GM13977 (cell line): ENCODE results near the gene CMTR2.

Experiments
- DNase-seq: peaks from one replicate; pipeline ENCODE4 v3.0.0; 2012; ENCODE audit warnings: low spot score
- in situ Hi-C: fragments of 300-500 bp; cut with MboI; formaldehyde crosslinking; loops from one replicate; pipeline ENCODE4 v1.12.0; 2022; ENCODE audit warnings: low sequenced_read_pairs, low pct_unique_long_range_greater_than_20kb, mixed read lengths, inconsistent platforms; ENCODE audit not compliant: unreplicated experiment
- TF ChIP-seq, protein P1 (sequence below): IDR thresholded peaks from 2 replicates; pipeline ENCODE4 v1.5.1; 2012; ENCODE audit warnings: mild to moderate bottlenecking, control low read depth; ENCODE audit not compliant: insufficient read depth; ENCODE audit errors: extremely low read depth, missing control alignments

CMTR2 gene

DNA sequence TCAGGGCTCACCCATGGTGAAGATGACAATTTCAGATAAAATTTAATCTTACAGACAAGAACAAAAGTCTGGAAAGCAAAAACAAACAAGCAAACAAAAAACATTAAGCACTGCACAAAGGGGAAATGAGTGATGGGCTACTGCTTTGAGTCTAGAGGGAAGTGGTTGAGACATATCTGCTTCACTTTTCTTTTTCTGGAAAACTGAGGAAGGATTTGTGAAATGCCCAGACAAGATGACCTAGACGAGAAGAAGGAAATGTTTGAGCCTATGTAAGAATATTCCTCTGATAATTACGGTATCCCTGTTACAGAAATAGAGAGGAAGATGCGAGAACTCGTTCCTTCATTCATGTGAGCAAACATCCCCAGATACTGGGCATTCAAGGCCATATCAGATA lies 47.2 kb downstream of the CMTR2 start:
- no peak for DNase-seq
- in situ Hi-C loops: no loop called here

More for the DNA sequence above, 47.2 kb downstream of the CMTR2 start:
- TF ChIP-seq, protein P1, sequence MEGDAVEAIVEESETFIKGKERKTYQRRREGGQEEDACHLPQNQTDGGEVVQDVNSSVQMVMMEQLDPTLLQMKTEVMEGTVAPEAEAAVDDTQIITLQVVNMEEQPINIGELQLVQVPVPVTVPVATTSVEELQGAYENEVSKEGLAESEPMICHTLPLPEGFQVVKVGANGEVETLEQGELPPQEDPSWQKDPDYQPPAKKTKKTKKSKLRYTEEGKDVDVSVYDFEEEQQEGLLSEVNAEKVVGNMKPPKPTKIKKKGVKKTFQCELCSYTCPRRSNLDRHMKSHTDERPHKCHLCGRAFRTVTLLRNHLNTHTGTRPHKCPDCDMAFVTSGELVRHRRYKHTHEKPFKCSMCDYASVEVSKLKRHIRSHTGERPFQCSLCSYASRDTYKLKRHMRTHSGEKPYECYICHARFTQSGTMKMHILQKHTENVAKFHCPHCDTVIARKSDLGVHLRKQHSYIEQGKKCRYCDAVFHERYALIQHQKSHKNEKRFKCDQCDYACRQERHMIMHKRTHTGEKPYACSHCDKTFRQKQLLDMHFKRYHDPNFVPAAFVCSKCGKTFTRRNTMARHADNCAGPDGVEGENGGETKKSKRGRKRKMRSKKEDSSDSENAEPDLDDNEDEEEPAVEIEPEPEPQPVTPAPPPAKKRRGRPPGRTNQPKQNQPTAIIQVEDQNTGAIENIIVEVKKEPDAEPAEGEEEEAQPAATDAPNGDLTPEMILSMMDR: no peak
